WTC11 (cell line): ENCODE measurements around the gene SYT1. TPM values are rescaled to one million over a fixed set of nuclear protein-coding genes. Genes with fewer than 3 reads are reported as not detected.

ENCODE experiments used
- ATAC-seq: fragments of 200-7000 bp; cut with Tn5 transposase; 2 replicates; pipeline ENCODE4 v1.10.0; 2021; ENCODE audit warnings: mild to moderate bottlenecking, moderate library complexity
- CTCF ChIA-PET: fragments of 300-600 bp; sonication (Branson Sonifier 250); formaldehyde crosslinking; loops from one replicate; lab custom pipeline; 2021; ENCODE audit warnings: antibody characterized with exemption; lab: Charles Lee
- POLR2A ChIA-PET: fragments of 350-600 bp; sonication (Branson Sonifier 250); formaldehyde crosslinking; loops from one replicate; lab custom pipeline; 2021; ENCODE audit warnings: antibody characterized with exemption; lab: Charles Lee
- DNase-seq: peaks from one replicate; pipeline ENCODE4 v3.0.0; 2021; ENCODE audit warnings: low spot score
- H3K27ac Mint-ChIP-seq: 2 replicates; pipeline ENCODE4 v1.8.0; 2021; ENCODE audit warnings: mixed read lengths
- H3K27me3 Mint-ChIP-seq: 2 replicates; pipeline ENCODE4 v1.8.0; 2021; ENCODE audit warnings: low read depth, mild to moderate bottlenecking, moderate library complexity, mixed read lengths
- H3K36me3 Mint-ChIP-seq: 2 replicates; pipeline ENCODE4 v1.8.0; 2021; ENCODE audit warnings: mixed read lengths
- H3K4me1 Mint-ChIP-seq: 2 replicates; pipeline ENCODE4 v1.8.0; 2022; ENCODE audit warnings: mixed read lengths
- H3K4me3 Mint-ChIP-seq: 2 replicates; pipeline ENCODE4 v1.8.0; 2021; ENCODE audit warnings: mild to moderate bottlenecking, moderate library complexity, mixed read lengths
- H3K9me3 Mint-ChIP-seq: 2 replicates; pipeline ENCODE4 v1.8.0; 2021; ENCODE audit warnings: mixed read lengths
- ATF1 ChIP-seq: sonication (generic); formaldehyde crosslinking; IDR thresholded peaks from 2 replicates; pipeline ENCODE4 v1.8.1; 2023; ENCODE audit warnings: mild to moderate bottlenecking, moderate library complexity, missing genetic modification reagents
- CREM ChIP-seq: sonication (generic); formaldehyde crosslinking; IDR thresholded peaks from 2 replicates; pipeline ENCODE4 v1.8.1; 2022; ENCODE audit warnings: mild to moderate bottlenecking, missing genetic modification reagents, moderate library complexity
- ELF4 ChIP-seq: sonication (generic); formaldehyde crosslinking; IDR thresholded peaks from 2 replicates; pipeline ENCODE4 v1.8.1; 2022; ENCODE audit warnings: low read depth, mild to moderate bottlenecking, moderate library complexity, missing genetic modification reagents
- FOXP1 ChIP-seq: sonication (generic); formaldehyde crosslinking; IDR thresholded peaks from 2 replicates; pipeline ENCODE4 v1.8.0; 2022; ENCODE audit warnings: missing genetic modification reagents, mild to moderate bottlenecking, moderate library complexity, borderline replicate concordance
- HMGA2 ChIP-seq: fragments of 250-450 bp; sonication (Bioruptor Pico); IDR thresholded peaks from 2 replicates; pipeline ENCODE4 v1.4.0; 2021; ENCODE audit warnings: mild to moderate bottlenecking, moderate library complexity
- NFATC4 ChIP-seq: fragments of 250-450 bp; sonication (Bioruptor Pico); IDR thresholded peaks from 2 replicates; pipeline ENCODE4 v1.9.0; 2021; ENCODE audit warnings: mild to moderate bottlenecking
- NR3C1 ChIP-seq: sonication (generic); formaldehyde crosslinking; conservative IDR thresholded peaks from 2 replicates; pipeline ENCODE4 v1.8.1; 2023; ENCODE audit warnings: low read depth, mild to moderate bottlenecking, missing genetic modification reagents
- SMAD3 ChIP-seq: sonication (generic); formaldehyde crosslinking; IDR thresholded peaks from 2 replicates; pipeline ENCODE4 v1.8.0; 2022; ENCODE audit warnings: missing genetic modification reagents, mild to moderate bottlenecking, borderline replicate concordance
- TP53 ChIP-seq: sonication (generic); formaldehyde crosslinking; IDR thresholded peaks from 2 replicates; pipeline ENCODE4 v1.8.1; 2023; ENCODE audit warnings: mild to moderate bottlenecking, missing genetic modification reagents
- ZNF317 ChIP-seq: sonication (generic); formaldehyde crosslinking; IDR thresholded peaks from 2 replicates; pipeline ENCODE4 v1.8.1; 2023; ENCODE audit warnings: low read depth, mild to moderate bottlenecking, moderate library complexity, missing genetic modification reagents, borderline replicate concordance
- ZNF416 ChIP-seq: fragments of 250-450 bp; sonication (Bioruptor Pico); IDR thresholded peaks from 2 replicates; pipeline ENCODE4 v1.9.0; 2021; ENCODE audit warnings: mild to moderate bottlenecking, inconsistent platforms
- total RNA-seq: library from RNA; stranded (reverse); gene quantifications from 3 replicates; pipeline ENCODE4 v1.2.3, GENCODE V29; 2021
- TF ChIP-seq, protein P1 (sequence below): sonication (generic); formaldehyde crosslinking; IDR thresholded peaks from 2 replicates; pipeline ENCODE4 v1.8.0; 2023; ENCODE audit warnings: missing genetic modification reagents, mild to moderate bottlenecking, borderline replicate concordance
- TF ChIP-seq, protein P2 (sequence below): sonication (generic); formaldehyde crosslinking; IDR thresholded peaks from 2 replicates; pipeline ENCODE4 v1.8.0; 2022; ENCODE audit warnings: mild to moderate bottlenecking, missing genetic modification reagents
- TF ChIP-seq, protein P3 (sequence below): sonication (generic); formaldehyde crosslinking; IDR thresholded peaks from 2 replicates; pipeline ENCODE4 v1.8.0; 2022; ENCODE audit warnings: mild to moderate bottlenecking, missing genetic modification reagents
- TF ChIP-seq, protein P4 (sequence below): fragments of 250-450 bp; sonication (Bioruptor Pico); conservative IDR thresholded peaks from 2 replicates; pipeline ENCODE4 v1.9.0; 2021; ENCODE audit warnings: mild to moderate bottlenecking
- TF ChIP-seq, protein P5 (sequence below): sonication (generic); formaldehyde crosslinking; IDR thresholded peaks from 2 replicates; pipeline ENCODE4 v1.8.1; 2023; ENCODE audit warnings: mild to moderate bottlenecking, missing genetic modification reagents, borderline replicate concordance
- TF ChIP-seq, protein P6 (sequence below): sonication (generic); formaldehyde crosslinking; IDR thresholded peaks from 2 replicates; pipeline ENCODE4 v1.8.1; 2023; ENCODE audit warnings: mild to moderate bottlenecking, missing genetic modification reagents
- TF ChIP-seq, protein P7 (sequence below): sonication (generic); formaldehyde crosslinking; IDR thresholded peaks from 2 replicates; pipeline ENCODE4 v1.8.0; 2022; ENCODE audit warnings: missing genetic modification reagents

The SYT1 gene
- total RNA-seq, 1 experiment from 2014 or later, result 45.2 TPM

DNA sequence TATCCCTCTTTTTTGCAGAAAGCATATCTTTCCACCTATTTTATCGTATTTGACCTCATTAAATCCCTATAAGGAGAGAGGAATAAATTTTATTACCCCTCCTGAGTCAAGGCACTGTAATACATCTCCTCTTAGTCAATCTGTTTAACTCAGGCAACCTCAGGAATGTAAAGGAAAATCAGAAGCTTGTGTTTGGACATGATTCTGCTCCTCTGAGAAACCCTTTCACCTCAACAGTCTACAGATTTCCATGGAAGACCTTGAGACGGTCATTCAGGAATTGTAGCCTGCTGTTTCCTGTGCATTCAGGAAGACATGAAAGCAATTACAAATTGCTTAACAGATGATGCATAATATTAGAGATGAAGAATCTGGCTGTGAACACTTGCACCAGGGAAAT lies 465.4 kb downstream of the SYT1 start (continued):
- TF ChIP-seq, protein P1, sequence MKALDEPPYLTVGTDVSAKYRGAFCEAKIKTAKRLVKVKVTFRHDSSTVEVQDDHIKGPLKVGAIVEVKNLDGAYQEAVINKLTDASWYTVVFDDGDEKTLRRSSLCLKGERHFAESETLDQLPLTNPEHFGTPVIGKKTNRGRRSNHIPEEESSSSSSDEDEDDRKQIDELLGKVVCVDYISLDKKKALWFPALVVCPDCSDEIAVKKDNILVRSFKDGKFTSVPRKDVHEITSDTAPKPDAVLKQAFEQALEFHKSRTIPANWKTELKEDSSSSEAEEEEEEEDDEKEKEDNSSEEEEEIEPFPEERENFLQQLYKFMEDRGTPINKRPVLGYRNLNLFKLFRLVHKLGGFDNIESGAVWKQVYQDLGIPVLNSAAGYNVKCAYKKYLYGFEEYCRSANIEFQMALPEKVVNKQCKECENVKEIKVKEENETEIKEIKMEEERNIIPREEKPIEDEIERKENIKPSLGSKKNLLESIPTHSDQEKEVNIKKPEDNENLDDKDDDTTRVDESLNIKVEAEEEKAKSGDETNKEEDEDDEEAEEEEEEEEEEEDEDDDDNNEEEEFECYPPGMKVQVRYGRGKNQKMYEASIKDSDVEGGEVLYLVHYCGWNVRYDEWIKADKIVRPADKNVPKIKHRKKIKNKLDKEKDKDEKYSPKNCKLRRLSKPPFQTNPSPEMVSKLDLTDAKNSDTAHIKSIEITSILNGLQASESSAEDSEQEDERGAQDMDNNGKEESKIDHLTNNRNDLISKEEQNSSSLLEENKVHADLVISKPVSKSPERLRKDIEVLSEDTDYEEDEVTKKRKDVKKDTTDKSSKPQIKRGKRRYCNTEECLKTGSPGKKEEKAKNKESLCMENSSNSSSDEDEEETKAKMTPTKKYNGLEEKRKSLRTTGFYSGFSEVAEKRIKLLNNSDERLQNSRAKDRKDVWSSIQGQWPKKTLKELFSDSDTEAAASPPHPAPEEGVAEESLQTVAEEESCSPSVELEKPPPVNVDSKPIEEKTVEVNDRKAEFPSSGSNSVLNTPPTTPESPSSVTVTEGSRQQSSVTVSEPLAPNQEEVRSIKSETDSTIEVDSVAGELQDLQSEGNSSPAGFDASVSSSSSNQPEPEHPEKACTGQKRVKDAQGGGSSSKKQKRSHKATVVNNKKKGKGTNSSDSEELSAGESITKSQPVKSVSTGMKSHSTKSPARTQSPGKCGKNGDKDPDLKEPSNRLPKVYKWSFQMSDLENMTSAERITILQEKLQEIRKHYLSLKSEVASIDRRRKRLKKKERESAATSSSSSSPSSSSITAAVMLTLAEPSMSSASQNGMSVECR (CRISPR knock-in tag), result no peak
- TF ChIP-seq HMGA2 (no peak), NFATC4 (CRISPR knock-in tag) (no peak), SMAD3 (no peak), CREM (no peak), ZNF416 (CRISPR knock-in tag) (no peak), FOXP1 (CRISPR knock-in tag) (no peak)
- TF ChIP-seq, protein P2, sequence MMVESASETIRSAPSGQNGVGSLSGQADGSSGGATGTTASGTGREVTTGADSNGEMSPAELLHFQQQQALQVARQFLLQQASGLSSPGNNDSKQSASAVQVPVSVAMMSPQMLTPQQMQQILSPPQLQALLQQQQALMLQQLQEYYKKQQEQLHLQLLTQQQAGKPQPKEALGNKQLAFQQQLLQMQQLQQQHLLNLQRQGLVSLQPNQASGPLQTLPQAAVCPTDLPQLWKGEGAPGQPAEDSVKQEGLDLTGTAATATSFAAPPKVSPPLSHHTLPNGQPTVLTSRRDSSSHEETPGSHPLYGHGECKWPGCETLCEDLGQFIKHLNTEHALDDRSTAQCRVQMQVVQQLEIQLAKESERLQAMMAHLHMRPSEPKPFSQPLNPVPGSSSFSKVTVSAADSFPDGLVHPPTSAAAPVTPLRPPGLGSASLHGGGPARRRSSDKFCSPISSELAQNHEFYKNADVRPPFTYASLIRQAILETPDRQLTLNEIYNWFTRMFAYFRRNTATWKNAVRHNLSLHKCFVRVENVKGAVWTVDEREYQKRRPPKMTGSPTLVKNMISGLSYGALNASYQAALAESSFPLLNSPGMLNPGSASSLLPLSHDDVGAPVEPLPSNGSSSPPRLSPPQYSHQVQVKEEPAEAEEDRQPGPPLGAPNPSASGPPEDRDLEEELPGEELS (CRISPR knock-in tag), result no peak

DNA sequence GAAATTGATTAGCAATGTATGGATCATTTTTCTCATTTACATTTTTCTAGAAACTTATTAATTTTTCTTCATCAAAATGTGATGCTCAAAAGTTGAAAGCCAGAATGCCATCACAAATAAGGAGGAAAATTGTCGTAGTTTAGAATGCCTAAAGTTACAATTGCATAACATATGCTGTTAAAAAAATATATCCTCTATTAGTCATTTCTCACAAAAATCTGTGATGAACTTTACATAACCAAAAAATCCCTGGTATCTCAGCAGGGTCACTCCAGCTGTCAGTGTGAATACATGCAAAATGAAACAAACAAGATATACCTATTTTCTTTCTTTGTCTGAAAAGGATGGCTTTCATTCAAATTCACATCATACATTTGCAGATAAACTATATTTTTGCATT lies 467.3 kb downstream of the SYT1 start:
- Mint-ChIP-seq H3K27ac (no peak overlapping the region), H3K4me3 (no peak overlapping the region), H3K36me3 (no peaks in the 10 kb centered on the region), H3K27me3 (no peaks in the 10 kb centered on the region), H3K4me1 (peaks cover 35% of the 10 kb centered on the region), H3K9me3 (no peaks in the 10 kb centered on the region)
- POLR2A ChIA-PET, result no interaction called here
- DNase-seq, result no peak
- ATAC-seq, result no peak
- CTCF ChIA-PET, result no interaction called here
- TF ChIP-seq, protein P3, sequence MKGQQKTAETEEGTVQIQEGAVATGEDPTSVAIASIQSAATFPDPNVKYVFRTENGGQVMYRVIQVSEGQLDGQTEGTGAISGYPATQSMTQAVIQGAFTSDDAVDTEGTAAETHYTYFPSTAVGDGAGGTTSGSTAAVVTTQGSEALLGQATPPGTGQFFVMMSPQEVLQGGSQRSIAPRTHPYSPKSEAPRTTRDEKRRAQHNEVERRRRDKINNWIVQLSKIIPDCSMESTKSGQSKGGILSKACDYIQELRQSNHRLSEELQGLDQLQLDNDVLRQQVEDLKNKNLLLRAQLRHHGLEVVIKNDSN (CRISPR knock-in tag), result no peak
- TF ChIP-seq, protein P4, sequence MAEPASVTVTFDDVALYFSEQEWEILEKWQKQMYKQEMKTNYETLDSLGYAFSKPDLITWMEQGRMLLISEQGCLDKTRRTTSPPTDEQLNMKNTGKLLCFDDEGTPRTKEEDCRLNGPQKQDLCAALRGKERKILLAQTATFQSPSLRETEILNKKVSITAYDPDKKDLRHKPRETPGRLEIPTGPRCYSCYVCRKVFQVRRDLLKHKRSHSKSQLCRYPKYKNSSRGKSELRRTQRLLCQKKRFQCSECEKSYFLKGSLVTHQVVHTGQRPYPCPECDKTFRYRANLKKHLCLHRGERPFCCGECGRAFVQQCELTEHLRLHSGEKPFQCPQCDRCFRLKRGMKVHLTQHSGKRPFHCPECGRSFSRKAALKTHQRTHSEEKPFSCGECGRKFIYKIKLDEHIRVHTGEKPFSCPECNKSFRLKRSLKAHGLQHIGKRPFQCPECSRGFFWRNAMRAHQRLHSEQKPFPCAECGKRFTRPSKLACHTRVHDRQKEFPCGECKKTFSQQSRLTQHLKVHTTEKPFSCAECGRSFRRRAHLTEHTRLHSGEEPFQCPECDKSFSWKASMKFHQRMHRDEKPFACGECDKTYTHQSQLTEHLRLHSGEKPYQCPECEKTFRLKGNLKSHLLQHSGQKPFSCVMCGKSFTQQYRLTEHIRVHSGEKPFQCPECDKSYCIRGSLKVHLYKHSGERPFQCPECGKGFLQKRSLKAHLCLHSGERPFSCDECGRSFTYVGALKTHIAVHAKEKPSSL (CRISPR knock-in tag), result no peak
- TF ChIP-seq ELF4 (CRISPR knock-in tag) (no peak), NR3C1 (no peak), ATF1 (CRISPR knock-in tag) (no peak), TP53 (CRISPR knock-in tag) (no peak), ZNF317 (no peak)
- TF ChIP-seq, protein P5, sequence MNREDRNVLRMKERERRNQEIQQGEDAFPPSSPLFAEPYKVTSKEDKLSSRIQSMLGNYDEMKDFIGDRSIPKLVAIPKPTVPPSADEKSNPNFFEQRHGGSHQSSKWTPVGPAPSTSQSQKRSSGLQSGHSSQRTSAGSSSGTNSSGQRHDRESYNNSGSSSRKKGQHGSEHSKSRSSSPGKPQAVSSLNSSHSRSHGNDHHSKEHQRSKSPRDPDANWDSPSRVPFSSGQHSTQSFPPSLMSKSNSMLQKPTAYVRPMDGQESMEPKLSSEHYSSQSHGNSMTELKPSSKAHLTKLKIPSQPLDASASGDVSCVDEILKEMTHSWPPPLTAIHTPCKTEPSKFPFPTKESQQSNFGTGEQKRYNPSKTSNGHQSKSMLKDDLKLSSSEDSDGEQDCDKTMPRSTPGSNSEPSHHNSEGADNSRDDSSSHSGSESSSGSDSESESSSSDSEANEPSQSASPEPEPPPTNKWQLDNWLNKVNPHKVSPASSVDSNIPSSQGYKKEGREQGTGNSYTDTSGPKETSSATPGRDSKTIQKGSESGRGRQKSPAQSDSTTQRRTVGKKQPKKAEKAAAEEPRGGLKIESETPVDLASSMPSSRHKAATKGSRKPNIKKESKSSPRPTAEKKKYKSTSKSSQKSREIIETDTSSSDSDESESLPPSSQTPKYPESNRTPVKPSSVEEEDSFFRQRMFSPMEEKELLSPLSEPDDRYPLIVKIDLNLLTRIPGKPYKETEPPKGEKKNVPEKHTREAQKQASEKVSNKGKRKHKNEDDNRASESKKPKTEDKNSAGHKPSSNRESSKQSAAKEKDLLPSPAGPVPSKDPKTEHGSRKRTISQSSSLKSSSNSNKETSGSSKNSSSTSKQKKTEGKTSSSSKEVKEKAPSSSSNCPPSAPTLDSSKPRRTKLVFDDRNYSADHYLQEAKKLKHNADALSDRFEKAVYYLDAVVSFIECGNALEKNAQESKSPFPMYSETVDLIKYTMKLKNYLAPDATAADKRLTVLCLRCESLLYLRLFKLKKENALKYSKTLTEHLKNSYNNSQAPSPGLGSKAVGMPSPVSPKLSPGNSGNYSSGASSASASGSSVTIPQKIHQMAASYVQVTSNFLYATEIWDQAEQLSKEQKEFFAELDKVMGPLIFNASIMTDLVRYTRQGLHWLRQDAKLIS (CRISPR knock-in tag), result no peak
- TF ChIP-seq, protein P6, sequence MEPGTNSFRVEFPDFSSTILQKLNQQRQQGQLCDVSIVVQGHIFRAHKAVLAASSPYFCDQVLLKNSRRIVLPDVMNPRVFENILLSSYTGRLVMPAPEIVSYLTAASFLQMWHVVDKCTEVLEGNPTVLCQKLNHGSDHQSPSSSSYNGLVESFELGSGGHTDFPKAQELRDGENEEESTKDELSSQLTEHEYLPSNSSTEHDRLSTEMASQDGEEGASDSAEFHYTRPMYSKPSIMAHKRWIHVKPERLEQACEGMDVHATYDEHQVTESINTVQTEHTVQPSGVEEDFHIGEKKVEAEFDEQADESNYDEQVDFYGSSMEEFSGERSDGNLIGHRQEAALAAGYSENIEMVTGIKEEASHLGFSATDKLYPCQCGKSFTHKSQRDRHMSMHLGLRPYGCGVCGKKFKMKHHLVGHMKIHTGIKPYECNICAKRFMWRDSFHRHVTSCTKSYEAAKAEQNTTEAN (CRISPR knock-in tag), result no peak
- TF ChIP-seq, protein P7, sequence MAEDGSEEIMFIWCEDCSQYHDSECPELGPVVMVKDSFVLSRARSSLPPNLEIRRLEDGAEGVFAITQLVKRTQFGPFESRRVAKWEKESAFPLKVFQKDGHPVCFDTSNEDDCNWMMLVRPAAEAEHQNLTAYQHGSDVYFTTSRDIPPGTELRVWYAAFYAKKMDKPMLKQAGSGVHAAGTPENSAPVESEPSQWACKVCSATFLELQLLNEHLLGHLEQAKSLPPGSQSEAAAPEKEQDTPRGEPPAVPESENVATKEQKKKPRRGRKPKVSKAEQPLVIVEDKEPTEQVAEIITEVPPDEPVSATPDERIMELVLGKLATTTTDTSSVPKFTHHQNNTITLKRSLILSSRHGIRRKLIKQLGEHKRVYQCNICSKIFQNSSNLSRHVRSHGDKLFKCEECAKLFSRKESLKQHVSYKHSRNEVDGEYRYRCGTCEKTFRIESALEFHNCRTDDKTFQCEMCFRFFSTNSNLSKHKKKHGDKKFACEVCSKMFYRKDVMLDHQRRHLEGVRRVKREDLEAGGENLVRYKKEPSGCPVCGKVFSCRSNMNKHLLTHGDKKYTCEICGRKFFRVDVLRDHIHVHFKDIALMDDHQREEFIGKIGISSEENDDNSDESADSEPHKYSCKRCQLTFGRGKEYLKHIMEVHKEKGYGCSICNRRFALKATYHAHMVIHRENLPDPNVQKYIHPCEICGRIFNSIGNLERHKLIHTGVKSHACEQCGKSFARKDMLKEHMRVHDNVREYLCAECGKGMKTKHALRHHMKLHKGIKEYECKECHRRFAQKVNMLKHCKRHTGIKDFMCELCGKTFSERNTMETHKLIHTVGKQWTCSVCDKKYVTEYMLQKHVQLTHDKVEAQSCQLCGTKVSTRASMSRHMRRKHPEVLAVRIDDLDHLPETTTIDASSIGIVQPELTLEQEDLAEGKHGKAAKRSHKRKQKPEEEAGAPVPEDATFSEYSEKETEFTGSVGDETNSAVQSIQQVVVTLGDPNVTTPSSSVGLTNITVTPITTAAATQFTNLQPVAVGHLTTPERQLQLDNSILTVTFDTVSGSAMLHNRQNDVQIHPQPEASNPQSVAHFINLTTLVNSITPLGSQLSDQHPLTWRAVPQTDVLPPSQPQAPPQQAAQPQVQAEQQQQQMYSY, result no peak
